PFSK-1 (cell line): ENCODE data around the gene CACHD1.

Source experiments
- FOXP2 ChIP-seq: optimal IDR thresholded peaks from 2 replicates; pipeline ENCODE3; 2011; ENCODE audit warnings: borderline replicate concordance, control low read depth, inconsistent platforms; ENCODE audit not compliant: insufficient read depth; ENCODE audit errors: extremely low read length, extremely low read depth
- POLR2AphosphoS5 ChIP-seq: IDR thresholded peaks from 2 replicates; pipeline ENCODE4 v1.6.1; 2012; ENCODE audit warnings: low read depth, mild to moderate bottlenecking, control low read depth, low read length, moderate library complexity
- SIN3A ChIP-seq: IDR thresholded peaks from 2 replicates; pipeline ENCODE4 v1.6.1; 2012; ENCODE audit warnings: mild to moderate bottlenecking, low read length, moderate library complexity, borderline replicate concordance; ENCODE audit not compliant: insufficient read depth
- TAF1 ChIP-seq: IDR thresholded peaks from 2 replicates; pipeline ENCODE4 v1.6.1; 2012; ENCODE audit warnings: low read length, control low read depth, borderline replicate concordance; ENCODE audit not compliant: insufficient read depth
- TF ChIP-seq, protein P1 (sequence below), 2 experiments: IDR thresholded peaks; 2 replicates each; pipeline versions ENCODE4 v1.6.1 to v1.8.0; 2011 to 2012; ENCODE audit warnings: low read depth in 2 of 2, low read length in 2 of 2, control low read depth in 1 of 2, inconsistent platforms in 1 of 2, mild to moderate bottlenecking in 1 of 2, moderate library complexity in 1 of 2; ENCODE audit not compliant: insufficient read depth in 1 of 2

Gene CACHD1

DNA sequence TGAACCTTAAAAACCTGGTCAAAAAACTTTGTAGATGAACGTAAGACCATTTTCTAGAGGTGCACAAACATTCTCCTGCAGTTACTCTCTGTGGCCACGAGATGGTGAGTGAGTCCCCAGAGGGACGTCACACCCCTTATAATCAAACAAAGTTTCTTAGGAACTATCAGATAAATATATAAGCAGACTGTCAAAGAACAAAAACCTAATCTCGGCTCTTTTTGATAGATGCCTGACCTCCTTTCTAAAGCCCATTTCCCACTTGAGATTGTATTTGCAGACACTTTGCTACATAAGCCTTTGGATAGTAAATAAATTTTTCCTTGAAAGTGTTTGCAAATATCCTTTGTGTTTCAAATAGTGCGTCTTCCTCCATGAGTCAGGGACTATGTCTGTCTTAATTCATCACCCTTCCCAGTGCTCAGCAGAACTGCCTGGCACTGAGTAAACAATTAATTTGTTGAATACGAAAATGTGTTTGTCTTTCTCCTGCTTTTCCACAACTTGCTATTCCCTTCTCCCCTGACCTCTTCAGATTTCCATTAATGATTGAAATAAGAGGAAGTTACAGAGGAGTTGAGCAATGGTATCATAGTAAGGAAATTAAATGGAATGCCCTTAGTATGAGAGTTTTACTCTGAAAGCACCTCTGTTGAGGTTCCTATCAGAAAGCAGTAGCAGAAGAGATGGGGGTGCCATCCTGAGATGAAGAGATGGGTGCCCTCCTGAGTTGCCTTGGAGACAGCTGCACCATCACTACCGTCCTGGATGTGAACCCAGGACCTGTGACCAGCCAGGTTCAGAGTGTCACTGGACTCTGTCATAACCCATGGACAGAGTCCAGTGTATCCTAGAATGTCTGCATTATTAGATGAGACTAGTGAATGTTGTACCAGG lies 217.1 kb downstream of the CACHD1 start:
- TF ChIP-seq, protein P1, sequence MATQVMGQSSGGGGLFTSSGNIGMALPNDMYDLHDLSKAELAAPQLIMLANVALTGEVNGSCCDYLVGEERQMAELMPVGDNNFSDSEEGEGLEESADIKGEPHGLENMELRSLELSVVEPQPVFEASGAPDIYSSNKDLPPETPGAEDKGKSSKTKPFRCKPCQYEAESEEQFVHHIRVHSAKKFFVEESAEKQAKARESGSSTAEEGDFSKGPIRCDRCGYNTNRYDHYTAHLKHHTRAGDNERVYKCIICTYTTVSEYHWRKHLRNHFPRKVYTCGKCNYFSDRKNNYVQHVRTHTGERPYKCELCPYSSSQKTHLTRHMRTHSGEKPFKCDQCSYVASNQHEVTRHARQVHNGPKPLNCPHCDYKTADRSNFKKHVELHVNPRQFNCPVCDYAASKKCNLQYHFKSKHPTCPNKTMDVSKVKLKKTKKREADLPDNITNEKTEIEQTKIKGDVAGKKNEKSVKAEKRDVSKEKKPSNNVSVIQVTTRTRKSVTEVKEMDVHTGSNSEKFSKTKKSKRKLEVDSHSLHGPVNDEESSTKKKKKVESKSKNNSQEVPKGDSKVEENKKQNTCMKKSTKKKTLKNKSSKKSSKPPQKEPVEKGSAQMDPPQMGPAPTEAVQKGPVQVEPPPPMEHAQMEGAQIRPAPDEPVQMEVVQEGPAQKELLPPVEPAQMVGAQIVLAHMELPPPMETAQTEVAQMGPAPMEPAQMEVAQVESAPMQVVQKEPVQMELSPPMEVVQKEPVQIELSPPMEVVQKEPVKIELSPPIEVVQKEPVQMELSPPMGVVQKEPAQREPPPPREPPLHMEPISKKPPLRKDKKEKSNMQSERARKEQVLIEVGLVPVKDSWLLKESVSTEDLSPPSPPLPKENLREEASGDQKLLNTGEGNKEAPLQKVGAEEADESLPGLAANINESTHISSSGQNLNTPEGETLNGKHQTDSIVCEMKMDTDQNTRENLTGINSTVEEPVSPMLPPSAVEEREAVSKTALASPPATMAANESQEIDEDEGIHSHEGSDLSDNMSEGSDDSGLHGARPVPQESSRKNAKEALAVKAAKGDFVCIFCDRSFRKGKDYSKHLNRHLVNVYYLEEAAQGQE (IDR thresholded peaks at IDR 0.05; ENCODE audit: insufficient read depth in 1 of 2, low read depth in 2 of 2, low read length in 2 of 2) = no peak
- TF ChIP-seq TAF1 (no peak), SIN3A (no peak), FOXP2 (no peak), POLR2AphosphoS5 (no peak)

DNA sequence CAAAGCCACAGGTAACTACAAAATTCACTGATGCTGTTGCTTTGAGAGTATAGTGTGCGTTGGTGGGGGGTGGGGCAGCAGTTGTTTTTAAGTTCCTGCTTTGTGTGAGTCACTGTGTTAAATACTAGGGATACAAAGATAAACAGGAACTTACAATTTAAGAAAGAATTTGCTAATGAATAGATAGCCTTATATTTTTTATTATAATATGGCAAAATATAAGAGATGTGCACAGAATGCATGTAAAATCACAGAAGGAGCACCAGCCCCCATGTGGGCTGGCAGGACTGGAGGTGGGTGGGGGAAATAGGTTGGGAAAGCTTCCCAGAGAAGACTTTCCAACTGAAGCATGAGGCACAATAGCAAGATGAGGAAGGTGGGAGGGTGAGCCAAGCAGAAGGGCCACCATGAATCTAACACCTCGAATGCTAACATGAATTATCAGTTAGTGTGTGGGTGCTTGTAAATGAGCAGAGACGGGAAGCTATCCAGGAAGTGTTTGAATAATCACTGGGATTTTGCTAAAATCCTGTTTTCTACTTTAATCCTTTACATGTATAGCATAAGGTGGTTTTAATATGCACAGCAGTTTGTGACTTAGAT lies 217.9 kb downstream of the CACHD1 start:
- TF ChIP-seq FOXP2 (no peak), TAF1 (no peak), SIN3A (no peak), POLR2AphosphoS5 (no peak)
- TF ChIP-seq, protein P1 (IDR thresholded peaks at IDR 0.05; ENCODE audit: insufficient read depth in 1 of 2, low read depth in 2 of 2, low read length in 2 of 2) = no peak

DNA sequence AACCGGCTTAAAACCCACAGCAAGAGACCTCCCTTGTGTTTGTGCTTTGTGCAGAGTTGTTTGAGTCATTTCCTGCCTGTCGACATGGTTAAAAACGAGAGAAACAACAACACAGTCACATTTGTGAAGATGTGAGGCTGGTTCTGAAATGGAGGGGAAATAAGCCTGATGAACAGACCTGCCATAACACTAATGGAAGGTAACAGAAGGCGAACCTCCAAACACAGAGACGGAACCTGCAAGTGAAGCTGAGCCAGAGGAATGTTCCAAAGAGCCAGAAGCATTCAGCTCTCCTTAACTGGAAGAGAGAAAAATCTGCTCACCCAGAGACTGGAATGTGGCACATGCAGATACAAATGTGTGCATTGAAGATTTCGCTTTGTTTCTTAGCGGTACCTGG lies 221.7 kb downstream of the CACHD1 start:
- no peak for TF ChIP-seq POLR2AphosphoS5
- no peak for TF ChIP-seq SIN3A
- TF ChIP-seq FOXP2 = no peak
- TF ChIP-seq, protein P1 (IDR thresholded peaks at IDR 0.05; ENCODE audit: insufficient read depth in 1 of 2, low read depth in 2 of 2, low read length in 2 of 2) = no peak
- TF ChIP-seq TAF1 = no peak

DNA sequence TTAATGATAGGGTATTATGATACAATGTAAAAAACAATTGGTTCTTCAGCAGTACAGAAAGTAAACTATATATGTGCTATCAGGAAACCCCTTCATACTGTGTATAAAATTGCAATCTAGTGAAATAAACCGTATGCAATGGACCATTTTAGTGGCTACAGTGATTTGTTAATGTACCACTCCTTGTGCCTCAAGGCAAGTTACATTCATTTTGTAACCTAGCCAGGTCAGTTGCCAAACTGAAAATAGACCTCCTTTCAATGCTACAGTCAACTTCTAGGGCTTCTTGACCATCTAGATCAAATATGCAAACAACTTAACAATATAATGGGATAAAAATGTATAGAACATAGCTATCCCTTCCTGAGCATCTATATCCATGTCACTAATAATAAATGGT lies 223.0 kb downstream of the CACHD1 start:
- TF ChIP-seq FOXP2 (no peak), TAF1 (no peak), POLR2AphosphoS5 (no peak), SIN3A (no peak)
- TF ChIP-seq, protein P1 (IDR thresholded peaks at IDR 0.05; ENCODE audit: insufficient read depth in 1 of 2, low read depth in 2 of 2, low read length in 2 of 2) = no peak
